GM19239 (cell line): ENCODE data around the gene ARRDC3.

Experiments used
- DNase-seq: peaks from one replicate; pipeline ENCODE4 v3.0.0; 2011; ENCODE audit warnings: low spot score; ENCODE audit not compliant: insufficient read length
- FAIRE-seq: peaks from 2 replicates; lab custom pipeline; 2011; peaks lifted over from hg19 to GRCh38; lab: Jason Lieb, UNC

Gene ARRDC3

GRCh38 chr5:91319667-91320066 is 63.5 kb downstream of the ARRDC3 start:
- no peak for FAIRE-seq
- no peak for DNase-seq

DNA sequence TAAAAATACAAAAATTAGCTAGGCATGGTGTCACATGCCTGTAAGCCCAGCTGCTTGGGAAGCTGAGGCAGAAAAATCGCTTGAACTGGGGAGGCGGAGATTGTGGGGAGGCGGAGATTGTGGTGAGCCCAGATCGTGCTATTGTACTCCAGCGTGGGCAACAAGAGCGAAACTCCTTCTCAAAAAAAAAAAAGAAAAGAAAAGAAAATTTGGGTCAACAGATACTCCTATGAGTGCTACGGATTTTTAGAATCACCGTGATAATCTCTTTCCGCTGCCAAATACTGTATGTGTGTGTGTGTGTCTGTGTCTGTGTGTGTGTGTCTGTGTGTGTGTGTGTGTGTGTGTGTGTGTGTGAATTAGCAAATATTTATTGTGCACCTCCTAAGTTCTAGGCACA is 64.4 kb downstream of the ARRDC3 start:
- DNase-seq: no peak
- no peak for FAIRE-seq
